Measurements from ENCODE around the gene THAP10. TPM values are rescaled to one million over a fixed set of nuclear protein-coding genes. Genes with fewer than 3 reads are reported as not detected.

THAP10 gene
- total RNA-seq, 2 experiments from 2014 or later: not detected

DNA sequence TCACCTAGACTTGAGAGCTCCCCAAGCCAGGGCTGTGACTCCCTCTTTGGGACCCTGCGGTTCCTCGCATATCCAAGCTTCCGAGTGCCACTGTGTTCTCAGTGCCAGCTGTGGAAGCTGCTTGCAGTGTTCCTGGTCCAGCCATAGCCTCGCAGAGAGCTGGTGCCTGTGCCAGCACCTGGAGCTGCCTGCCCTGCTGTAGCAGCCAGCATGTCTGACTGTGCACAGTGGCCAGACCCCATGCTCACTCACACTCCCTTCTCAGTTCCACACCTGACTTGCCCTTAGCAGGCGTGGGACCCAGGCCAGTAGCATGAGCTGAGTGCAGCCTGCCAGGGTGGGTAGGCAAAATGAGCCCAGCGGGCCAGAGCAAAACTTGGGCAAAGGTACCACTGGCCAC lies 25.7 kb upstream of the THAP10 start:
- no peaks in the 10 kb centered on the region for H3K4me1 Mint-ChIP-seq (ENCODE audit: low read depth)
- ATAC-seq (ENCODE audit: poor library complexity) (no peak), DNase-seq (no peak)
- Histone ChIP-seq H3K4me3 (ENCODE audit: low read length) (no peak overlapping the region), H3K27me3 (ENCODE audit: control insufficient read depth in 1 of 2, insufficient read depth in 2 of 2, low read length in 2 of 2) (no peaks in the 10 kb centered on the region), H3K27ac (ENCODE audit: low read depth in 1 of 2, low read length in 2 of 2) (no peak overlapping the region), H3K4me1 (ENCODE audit: insufficient read depth, low read length) (no peaks in the 10 kb centered on the region), H3K9me3 (ENCODE audit: control insufficient read depth in 1 of 2, insufficient read depth in 1 of 2, low read length in 2 of 2) (peaks cover 0 to 14% of the 10 kb centered on the region in 2 experiments), H3K36me3 (ENCODE audit: insufficient read depth, low read length) (no peaks in the 10 kb centered on the region)
- peaks cover 2% of the 10 kb centered on the region for H3K9me3 Mint-ChIP-seq
- H3K27ac Mint-ChIP-seq: no peak overlapping the region
- H3K27me3 Mint-ChIP-seq: peaks cover 21% of the 10 kb centered on the region
- CTCF ChIA-PET: no interaction called here
- no peaks in the 10 kb centered on the region for H3K36me3 Mint-ChIP-seq (ENCODE audit: low read depth)
- intact Hi-C loops (cut with DNase I, micrococcal nuclease): no loop called here
- POLR2A ChIA-PET: no interaction called here
- H3K4me3 Mint-ChIP-seq: no peak overlapping the region
- TF ChIP-seq, protein P1, sequence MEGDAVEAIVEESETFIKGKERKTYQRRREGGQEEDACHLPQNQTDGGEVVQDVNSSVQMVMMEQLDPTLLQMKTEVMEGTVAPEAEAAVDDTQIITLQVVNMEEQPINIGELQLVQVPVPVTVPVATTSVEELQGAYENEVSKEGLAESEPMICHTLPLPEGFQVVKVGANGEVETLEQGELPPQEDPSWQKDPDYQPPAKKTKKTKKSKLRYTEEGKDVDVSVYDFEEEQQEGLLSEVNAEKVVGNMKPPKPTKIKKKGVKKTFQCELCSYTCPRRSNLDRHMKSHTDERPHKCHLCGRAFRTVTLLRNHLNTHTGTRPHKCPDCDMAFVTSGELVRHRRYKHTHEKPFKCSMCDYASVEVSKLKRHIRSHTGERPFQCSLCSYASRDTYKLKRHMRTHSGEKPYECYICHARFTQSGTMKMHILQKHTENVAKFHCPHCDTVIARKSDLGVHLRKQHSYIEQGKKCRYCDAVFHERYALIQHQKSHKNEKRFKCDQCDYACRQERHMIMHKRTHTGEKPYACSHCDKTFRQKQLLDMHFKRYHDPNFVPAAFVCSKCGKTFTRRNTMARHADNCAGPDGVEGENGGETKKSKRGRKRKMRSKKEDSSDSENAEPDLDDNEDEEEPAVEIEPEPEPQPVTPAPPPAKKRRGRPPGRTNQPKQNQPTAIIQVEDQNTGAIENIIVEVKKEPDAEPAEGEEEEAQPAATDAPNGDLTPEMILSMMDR (IDR thresholded peaks at IDR 0.05): no peak

DNA sequence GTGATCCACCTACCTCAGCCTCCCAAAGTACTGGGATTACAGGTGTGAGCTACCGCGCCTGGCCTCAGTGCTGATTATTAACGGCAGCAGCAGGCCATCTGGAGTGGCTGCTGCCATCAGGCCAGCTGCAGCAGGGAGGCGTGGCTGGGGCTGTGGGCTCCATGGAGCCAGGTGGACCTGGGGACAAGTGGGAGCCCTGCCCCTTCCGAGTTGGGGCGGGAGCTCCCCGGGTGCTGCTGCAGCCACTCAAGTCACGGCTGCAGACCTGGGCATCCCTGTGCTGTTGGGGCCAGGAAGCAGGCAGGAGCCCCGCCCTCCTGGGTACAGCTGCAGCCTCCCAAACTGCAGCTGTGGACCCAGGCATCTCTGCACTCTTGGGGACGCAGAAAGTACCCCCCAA lies 24.3 kb upstream of the THAP10 start:
- TF ChIP-seq, protein P1 (IDR thresholded peaks at IDR 0.05): no peak
- H3K27ac ChIP-seq (ENCODE audit: low read depth in 1 of 2, low read length in 2 of 2): no peak overlapping the region
- H3K36me3 ChIP-seq (ENCODE audit: insufficient read depth, low read length): no peaks in the 10 kb centered on the region
- H3K9me3 ChIP-seq (ENCODE audit: control insufficient read depth in 1 of 2, insufficient read depth in 1 of 2, low read length in 2 of 2): peaks cover 0 to 14% of the 10 kb centered on the region in 2 experiments
- intact Hi-C loops (cut with DNase I, micrococcal nuclease): no loop called here
- POLR2A ChIA-PET: no interaction called here
- H3K27ac Mint-ChIP-seq: no peak overlapping the region
- CTCF ChIA-PET: no interaction called here
- no peaks in the 10 kb centered on the region for H3K4me1 ChIP-seq (ENCODE audit: insufficient read depth, low read length)
- no peak overlapping the region for H3K4me3 ChIP-seq (ENCODE audit: low read length)
- H3K4me1 Mint-ChIP-seq (ENCODE audit: low read depth): no peaks in the 10 kb centered on the region
- H3K27me3 ChIP-seq (ENCODE audit: control insufficient read depth in 1 of 2, insufficient read depth in 2 of 2, low read length in 2 of 2): no peaks in the 10 kb centered on the region
- H3K27me3 Mint-ChIP-seq: peaks cover 14% of the 10 kb centered on the region
- no peak for DNase-seq
- no peak overlapping the region for H3K4me3 Mint-ChIP-seq
- no peaks in the 10 kb centered on the region for H3K36me3 Mint-ChIP-seq (ENCODE audit: low read depth)
- no peak for ATAC-seq (ENCODE audit: poor library complexity)
- no peaks in the 10 kb centered on the region for H3K9me3 Mint-ChIP-seq

DNA sequence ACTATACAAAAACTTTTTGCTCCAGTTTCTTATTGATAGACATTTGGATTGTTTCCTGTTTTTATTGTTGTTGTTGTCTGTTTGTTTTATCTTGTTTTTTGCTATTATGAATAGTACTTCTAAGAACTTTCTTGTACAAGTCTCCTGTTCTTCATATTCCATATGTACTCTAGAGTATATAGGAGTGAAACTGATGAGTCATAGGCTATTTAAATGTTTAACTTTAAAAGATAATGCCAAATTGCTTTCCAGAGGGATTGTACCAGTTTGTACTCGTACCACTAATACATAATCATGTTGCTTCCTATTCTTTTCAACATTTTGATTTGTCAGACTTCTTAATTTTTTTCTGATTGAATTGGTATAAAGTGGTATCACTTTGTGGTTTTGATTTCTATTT lies 20.0 kb upstream of the THAP10 start:
- Mint-ChIP-seq H3K4me1 (ENCODE audit: low read depth) (no peaks in the 10 kb centered on the region), H3K9me3 (peaks cover 12% of the 10 kb centered on the region), H3K36me3 (ENCODE audit: low read depth) (no peaks in the 10 kb centered on the region), H3K27ac (no peak overlapping the region), H3K27me3 (peaks cover 10% of the 10 kb centered on the region), H3K4me3 (no peak overlapping the region)
- Histone ChIP-seq H3K27ac (ENCODE audit: low read depth in 1 of 2, low read length in 2 of 2) (no peak overlapping the region), H3K4me3 (ENCODE audit: low read length) (no peak overlapping the region), H3K36me3 (ENCODE audit: insufficient read depth, low read length) (no peaks in the 10 kb centered on the region), H3K27me3 (ENCODE audit: control insufficient read depth in 1 of 2, insufficient read depth in 2 of 2, low read length in 2 of 2) (no peaks in the 10 kb centered on the region), H3K9me3 (ENCODE audit: control insufficient read depth in 1 of 2, insufficient read depth in 1 of 2, low read length in 2 of 2) (peaks cover 9 to 14% of the 10 kb centered on the region in 2 experiments), H3K4me1 (ENCODE audit: insufficient read depth, low read length) (no peaks in the 10 kb centered on the region)
- intact Hi-C loops (cut with DNase I, micrococcal nuclease): no loop called here
- no peak for ATAC-seq (ENCODE audit: poor library complexity)
- ChIA-PET POLR2A (no interaction called here), CTCF (no interaction called here)
- TF ChIP-seq, protein P1 (IDR thresholded peaks at IDR 0.05): no peak
- no peak for DNase-seq
